Kidney glomerular epithelial cell (primary cell): Measurements from ENCODE around the gene SMG6.
A peak's percentile ranks its signal among the peaks of the same experiment; 100 is the strongest.
"Not testable (repeated sequence)": the region's sequence is repeated elsewhere in the genome, so short reads cannot be mapped to it uniquely, and the experiment has no call there.

Source experiments
- DNase-seq: peaks from one replicate; lab custom pipeline; 2025; lab: John Stamatoyannopoulos, UW

Gene SMG6

GRCh38 chr17:2144701-2145100 is 158.9 kb downstream of the SMG6 start:
- DNase-seq: no peak

GRCh38 chr17:2143332-2143731 is 160.3 kb downstream of the SMG6 start:
- no peak for DNase-seq

GRCh38 chr17:2142682-2143081 is 160.9 kb downstream of the SMG6 start:
- not testable (repeated sequence) for DNase-seq

GRCh38 chr17:2140683-2141082 is 162.9 kb downstream of the SMG6 start:
- no peak for DNase-seq

- peak; percentile 49 for DNase-seq
Measured at GRCh38 chr17:2138761-2139160, 164.8 kb downstream of the SMG6 start.

- DNase-seq: no peak
Measured at GRCh38 chr17:2138318-2138717, 165.3 kb downstream of the SMG6 start.

GRCh38 chr17:2137342-2138098 is 166.1 kb downstream of the SMG6 start:
- no peak for DNase-seq

GRCh38 chr17:2136241-2136640 is 167.3 kb downstream of the SMG6 start:
- no peak for DNase-seq

- no peak for DNase-seq
Measured at GRCh38 chr17:2128011-2128410, 175.6 kb downstream of the SMG6 start.

- no peak for DNase-seq
Measured at GRCh38 chr17:2125013-2125535, 178.5 kb downstream of the SMG6 start.

- DNase-seq: no peak
Measured at GRCh38 chr17:2124391-2124790, 179.2 kb downstream of the SMG6 start.

- no peak for DNase-seq
Measured at GRCh38 chr17:2123375-2124251, 180.0 kb downstream of the SMG6 start.

GRCh38 chr17:2122641-2123302 is 180.8 kb downstream of the SMG6 start:
- DNase-seq: no peak

GRCh38 chr17:2120586-2121335 is 182.8 kb downstream of the SMG6 start:
- DNase-seq: no peak

- no peak for DNase-seq
Measured at GRCh38 chr17:2113279-2113622, 190.3 kb downstream of the SMG6 start.

GRCh38 chr17:2111691-2112090 is 191.9 kb downstream of the SMG6 start:
- DNase-seq: no peak

- DNase-seq: no peak
Measured at GRCh38 chr17:2110436-2110835, 193.1 kb downstream of the SMG6 start.

- no peak for DNase-seq
Measured at GRCh38 chr17:2108170-2108569, 195.4 kb downstream of the SMG6 start.

GRCh38 chr17:2107506-2107905 is 196.1 kb downstream of the SMG6 start:
- no peak for DNase-seq

- no peak for DNase-seq
Measured at GRCh38 chr17:2107050-2107449, 196.5 kb downstream of the SMG6 start.

GRCh38 chr17:2106308-2106955 is 197.2 kb downstream of the SMG6 start:
- DNase-seq: no peak
